Cerebellar nuclear complex (tissue), 1 donor: Measurements from ENCODE around the gene WWOX.

Experiments
- DNase-seq, 2 experiments: peaks; one replicate each; lab custom pipeline; 2025; lab: John Stamatoyannopoulos, UW

The WWOX gene

DNA sequence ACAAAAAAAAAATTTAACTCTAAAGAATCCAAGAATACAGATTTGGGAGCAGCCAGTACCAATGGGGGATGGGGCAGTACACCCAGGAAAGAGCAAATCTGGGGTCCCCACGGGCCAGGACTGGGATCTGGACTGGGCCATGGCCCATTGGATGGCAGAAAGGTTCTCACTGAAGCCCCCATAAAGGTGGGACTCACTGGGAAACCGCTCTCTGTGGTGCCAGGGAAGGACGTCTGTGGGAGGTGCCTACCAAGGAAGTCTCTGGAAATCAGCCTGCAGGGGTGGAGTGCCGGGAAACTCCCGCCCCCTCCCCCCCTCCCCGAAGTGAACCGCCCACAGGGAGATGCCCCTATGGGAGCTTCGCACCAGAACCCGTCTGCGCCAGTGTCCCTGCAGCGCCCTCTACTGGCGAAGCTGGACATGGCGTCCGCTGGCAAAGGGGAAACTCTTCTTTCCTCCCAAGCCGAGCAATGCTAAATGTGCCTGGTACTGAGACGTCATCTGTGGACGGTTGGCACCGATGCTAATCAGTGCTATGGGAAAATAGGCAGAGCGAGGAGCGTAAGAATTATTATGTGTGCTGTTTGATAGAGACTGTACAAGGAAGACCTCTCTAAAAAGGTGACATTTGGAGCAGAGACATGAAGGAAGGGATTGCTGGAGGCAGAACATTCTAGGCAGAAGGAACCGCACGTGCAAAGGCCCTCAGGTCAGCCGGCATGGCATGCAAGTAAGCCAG is 671.1 kb downstream of the WWOX start:
- DNase-seq, result no peak

DNA sequence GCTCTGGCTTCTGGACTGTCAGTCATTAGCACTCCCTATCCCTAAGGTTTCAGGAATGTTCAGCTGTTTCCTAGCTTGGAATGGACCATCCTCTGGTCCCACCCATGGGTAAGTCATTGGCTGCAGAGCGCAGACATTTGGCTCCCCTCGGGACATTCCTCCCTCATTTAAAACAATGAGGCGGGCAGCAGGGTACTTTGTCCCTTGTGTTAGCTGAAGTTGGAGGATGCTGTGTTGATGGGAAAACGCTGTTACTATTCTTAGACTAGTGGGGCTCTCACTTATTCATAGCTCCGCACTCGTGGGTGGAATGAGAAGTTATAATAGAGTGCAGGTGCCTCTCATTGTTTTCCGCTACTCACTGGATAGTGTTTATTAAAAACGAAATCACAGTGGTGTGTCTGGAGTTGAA is 673.8 kb downstream of the WWOX start:
- DNase-seq, result no peak

DNA sequence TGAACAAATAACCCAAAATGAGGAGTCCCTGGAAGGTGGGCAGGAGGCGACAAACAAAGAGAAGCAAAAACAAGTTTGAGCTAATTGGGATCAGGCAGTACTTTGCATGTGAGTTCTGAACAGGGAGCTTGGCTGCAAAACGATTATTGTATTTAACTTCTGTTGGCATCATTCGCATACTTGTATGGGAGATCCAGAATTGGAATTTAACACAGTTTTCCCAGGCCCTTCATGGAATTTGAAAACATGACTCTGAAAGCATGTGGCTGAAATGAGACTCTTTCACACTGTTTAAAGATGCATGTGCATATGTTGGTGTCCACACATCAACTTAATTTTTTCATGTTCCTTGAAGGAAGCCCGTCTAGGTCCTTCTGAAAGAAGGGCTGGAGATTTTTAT is 674.3 kb downstream of the WWOX start:
- DNase-seq, result no peak

DNA sequence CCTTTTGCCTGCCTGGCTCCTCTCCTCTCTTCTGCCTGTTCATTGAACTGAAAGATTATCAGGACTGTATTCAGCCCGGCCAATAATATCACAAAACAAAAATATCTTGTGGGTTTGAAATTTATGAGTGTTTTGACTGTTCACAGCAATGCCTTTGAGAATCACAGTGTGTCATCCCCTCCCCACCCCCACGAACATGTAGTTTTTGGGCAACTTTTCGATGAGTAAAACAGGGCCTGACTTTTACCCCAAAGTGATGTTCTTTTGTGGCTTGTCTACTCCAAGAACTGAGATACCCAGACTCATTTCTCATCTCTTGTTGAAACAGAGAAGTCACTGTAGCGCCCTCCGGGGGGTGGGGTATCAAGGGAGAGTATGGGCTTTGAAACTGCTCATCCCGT is 675.7 kb downstream of the WWOX start:
- DNase-seq, result no peak

DNA sequence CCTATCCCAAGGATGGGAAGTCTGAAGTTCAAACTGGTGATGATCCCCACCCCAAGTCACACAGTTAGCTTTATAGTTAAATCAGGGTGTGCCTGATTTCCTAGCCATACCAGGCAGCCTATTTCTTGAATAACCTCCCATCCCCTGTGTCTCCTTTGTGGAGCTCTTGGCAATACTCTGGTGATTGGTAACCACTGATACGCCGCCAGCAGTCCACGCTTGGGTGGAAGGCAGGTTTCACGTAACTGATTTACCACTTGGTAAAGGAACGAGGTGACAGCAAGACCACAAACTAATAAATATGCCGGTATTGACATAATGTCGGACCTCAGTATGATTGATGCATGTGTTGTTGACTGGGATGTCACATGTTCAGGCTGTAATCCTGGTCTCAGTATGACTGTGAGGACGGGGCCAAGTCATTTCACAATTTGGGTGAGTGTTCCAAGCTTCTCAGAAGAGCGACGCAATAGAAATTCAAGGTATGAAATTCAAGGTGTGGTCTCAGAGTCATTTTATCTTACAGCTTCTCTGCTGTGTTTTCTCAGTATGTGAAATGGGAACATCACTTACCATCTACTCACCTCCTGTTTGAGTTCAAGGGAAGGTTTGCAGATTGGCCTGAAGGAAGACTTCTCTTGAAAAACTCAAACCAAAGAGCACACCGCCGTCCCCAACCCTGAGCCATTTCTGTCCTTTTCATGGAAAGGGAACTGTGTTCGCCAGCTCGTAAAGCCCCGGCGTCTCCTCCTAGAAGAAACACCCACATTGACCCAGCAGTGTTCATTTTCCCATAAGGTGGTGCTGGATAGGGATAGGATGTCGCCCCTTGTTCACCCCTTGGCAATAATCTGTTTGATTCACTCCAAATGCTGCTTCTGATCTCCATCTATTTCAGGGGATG is 678.9 kb downstream of the WWOX start:
- DNase-seq, result no peak

DNA sequence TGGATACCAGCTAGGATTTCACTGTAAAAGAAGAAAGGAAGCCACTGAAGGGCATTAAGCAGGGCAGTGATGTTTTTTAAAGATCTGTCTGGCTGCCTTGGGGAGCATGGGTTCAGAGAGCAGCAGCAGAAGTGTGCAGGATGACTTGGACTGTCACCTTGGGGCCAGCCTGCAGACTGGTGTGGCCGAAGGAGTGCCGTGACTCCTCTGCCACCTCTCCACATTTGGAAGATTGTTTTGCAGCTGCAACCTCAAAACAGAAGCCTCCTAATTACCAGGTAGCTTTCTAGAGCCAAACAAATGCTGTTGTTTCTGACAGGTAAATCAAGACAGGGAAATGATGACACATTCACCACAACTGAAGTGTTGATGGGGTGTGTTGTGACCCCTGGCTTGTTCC is 681.4 kb downstream of the WWOX start:
- DNase-seq, result no peak

DNA sequence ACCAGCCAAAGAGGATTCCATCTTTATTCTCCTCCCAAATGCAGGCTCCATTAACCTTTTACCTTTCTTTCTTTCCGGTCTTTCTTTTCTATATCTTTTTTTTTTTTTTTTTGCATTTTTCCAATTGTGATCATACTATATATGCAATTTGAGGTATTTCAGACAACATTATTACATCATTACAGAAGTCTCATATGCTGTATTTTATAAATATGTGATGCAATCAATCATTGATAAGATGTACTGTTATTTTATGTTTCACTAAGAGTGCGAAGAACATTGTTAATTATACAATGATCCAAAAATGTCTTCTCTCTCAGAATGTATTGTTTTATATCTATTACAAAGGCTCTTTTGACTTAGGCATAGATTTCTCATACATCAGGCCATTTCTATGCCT is 683.1 kb downstream of the WWOX start:
- DNase-seq, result no peak

DNA sequence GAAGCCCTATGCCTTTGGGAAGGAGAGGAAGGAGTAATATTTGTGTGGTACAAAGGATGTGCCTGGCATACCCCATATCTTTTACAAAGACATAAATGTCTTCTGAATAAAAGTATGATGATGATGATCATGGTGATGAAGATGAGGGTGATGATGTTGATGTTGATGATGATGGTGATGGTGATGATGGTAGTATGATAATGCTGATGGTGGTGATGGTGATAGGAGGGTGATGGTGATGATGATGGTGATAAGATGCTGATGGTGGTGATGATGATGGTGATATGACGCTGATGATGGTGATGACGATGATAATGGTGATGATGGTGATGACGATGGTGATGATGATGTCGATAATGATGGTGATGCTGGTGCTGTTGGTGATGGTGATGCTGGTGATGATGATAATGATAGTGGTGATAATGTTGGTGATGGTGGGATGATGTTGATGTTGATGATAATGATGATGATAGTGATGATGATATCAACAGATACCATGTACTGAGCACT is 684.2 kb downstream of the WWOX start:
- DNase-seq, result no peak

DNA sequence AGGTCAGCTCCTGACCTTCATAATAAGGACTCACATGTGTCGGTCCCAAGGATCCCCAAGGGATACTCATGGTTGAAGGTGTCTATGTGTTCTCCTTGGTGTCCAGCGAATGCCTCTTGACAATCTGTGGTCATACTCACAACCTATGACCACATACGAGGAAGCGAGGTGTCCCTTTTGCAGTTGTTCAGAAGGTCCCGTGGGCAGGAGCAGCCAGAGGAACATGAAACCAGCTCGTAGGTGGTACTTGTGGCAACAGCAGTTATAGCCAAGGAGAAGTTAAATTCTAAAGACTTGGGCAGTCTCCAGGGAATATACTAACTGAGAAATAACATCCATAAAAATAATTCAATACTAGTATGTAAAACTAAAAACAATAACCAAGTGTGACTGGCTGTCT is 685.3 kb downstream of the WWOX start:
- DNase-seq, result no peak

DNA sequence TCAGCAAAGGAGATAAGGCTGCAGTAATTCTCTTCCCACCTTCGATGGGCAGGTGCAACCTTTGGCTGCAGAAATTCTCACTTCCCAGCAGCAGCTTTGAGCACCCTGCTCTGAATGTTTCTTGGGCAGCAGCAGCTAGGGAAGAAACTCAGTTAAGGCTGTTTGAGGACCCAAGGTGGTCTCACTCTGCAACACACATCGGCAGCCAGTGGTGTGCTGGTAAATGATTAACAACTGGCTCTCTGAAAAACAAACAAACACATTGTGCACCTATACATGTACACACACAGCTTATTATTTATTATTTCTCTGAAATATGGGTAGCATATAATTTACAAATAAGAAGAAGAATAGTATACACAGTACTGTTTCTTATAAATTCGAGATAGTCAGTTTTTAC is 685.8 kb downstream of the WWOX start:
- no peak for DNase-seq

DNA sequence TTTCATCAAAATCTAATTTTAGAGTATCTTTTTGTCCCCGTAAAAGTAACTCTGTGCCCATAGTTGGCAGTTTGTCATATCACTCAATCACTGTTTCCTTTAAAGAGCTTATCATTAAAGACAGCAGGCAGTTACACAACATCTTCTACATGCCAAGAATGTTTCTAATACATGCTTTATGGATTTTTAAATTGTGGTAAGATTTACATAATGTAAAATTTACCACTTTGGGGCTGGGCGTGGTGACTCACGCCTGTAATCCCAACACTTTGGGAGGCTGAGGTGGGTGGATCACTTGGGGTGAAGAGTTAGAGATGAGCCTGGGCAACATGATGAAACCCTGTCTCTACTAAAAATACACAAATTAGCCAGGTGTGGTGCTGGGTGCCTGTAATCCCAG is 687.2 kb downstream of the WWOX start:
- DNase-seq, result no peak

DNA sequence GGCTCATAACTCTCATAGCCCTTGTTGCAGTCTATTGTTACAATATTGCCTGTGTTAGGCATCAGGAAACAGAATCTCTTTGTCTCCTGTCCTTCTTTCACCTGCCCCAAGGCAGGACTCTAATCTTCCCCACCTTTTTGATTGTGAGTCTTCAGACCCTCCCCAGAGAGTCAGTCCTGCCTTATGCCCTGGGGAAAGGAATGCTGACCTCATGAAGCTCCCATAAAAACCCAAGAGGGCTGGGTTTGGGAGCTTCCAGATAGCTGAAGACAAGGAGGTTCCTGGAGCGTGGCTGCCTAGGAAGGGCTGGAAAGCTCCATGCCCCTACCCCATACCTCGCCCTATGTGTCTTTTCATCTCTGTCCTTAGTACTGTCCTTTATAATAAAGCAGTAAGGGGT is 688.8 kb downstream of the WWOX start:
- DNase-seq, result no peak

DNA sequence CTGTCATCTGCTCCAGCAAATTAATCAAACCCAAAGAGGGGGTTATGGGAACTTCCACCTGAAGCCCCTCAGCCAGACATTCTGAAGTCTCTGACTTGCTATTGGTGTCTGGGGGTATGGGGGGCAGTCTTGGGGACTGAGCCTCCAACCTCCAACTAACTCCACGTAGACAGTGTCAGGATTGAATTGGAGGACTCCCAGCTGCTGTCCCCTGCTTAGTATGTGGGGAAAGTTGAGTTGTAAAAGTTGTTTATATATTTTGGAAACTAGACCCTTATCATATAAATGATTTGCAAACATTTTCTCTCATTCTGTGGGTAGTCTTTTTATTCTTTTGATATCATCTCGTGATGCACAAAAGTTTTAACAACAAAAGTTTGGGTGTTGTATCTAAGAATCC is 689.2 kb downstream of the WWOX start:
- DNase-seq, result no peak

DNA sequence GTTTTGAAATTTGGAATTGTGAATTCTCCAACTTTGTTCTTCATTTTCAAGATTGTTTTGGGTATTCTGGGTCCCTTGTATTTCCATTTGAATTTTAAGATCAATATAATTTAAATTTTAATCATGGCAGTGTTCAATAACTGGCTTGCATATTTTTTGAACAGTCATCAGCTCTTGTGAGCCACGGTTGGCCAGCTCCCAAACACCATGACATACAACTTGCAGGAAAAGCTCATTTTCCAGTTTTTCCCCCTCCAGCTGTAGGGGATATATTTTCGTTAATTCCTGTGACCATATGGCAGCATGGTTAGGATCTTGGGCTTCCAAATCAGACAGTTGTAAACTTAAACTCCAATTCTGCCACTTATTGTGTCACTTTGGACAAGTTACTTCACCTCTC is 690.1 kb downstream of the WWOX start:
- DNase-seq, result no peak

DNA sequence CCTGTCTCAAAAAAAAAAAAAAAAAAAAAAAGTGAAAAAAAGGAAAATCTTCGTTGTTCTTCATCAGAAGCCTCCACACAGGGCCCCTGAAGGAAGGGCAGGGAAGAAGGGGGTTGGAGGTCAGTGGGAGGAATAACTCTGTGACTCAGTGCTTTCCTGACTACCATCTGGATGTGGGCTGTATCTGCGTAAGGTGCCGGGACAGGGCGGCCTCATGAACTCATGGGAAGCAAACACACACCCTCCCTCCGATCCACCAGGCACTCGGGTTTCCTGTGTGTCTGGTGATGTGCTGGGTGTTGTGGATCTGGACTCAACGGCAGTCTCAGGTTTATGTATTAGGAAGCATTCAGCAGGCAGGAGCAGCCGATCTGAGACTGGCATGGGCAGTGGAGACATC is 691.6 kb downstream of the WWOX start:
- DNase-seq, result no peak

DNA sequence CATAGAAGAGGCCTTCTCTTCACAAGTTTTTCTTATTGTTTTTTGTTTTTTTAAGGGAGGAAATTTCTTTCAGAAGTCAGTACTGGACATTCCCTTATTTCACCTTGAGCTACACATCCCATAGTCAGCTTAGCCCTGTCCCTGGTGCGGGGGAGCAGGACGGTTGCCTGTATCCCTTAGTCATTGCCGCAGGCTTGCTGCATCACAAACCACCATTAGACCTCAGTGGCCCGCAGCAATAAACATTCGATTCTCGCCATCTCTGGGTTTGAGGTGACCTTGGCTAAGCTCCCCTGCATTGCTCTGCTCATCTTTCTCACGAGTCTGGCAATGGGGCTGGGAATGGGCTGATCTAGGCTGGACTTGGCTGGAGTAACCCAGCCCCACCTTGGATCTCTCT is 692.5 kb downstream of the WWOX start:
- DNase-seq, result no peak

DNA sequence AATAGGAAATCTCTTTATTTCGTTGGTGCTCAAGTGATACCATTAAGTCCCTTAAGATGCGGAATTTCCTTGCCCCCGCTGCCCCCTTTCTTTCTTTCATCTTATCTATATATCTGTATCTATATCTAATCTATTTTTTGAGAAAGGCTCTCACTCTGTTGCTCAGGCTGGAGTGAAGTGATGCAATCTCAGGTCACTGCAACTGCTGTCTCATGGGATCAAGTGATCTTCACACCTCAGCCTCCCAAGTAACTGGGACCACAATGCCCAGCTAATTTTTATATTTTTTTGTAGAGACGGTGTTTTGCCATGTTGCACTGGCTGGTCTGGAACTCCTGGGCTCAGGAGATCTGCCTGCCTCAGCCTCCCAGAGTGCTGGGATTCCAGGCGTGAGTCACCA is 693.5 kb downstream of the WWOX start:
- DNase-seq, result no peak

DNA sequence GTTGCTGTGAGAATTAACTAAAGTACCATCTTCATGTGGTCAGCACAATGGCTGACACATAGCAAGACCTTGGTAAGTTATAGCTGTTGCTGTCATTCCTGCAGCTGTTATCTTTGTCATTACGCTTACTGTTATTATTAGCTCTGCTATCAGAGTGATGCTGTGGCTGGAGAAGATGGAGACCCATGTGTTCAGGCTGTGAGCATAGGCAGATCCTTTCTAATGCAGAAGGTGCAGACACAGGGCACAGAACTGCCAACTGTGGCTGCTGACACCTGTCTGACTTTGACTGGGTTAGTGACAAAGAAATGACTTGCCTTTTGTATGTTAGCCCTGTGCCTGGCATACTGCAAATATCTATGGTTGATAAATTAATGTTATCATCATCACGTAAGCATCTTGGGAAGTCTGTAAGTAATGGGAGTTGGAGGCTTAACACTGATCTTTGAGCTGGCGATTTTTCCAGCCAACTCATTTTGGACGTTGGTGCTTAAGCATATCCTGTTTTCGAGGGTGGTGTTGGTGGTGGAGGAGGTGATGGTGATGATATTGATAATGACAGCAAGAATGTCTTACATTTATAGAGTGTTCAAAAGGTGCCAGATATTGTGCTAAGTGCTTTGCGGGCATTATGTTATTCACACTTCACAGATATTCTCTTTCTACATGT is 695.3 kb downstream of the WWOX start:
- no peak for DNase-seq

DNA sequence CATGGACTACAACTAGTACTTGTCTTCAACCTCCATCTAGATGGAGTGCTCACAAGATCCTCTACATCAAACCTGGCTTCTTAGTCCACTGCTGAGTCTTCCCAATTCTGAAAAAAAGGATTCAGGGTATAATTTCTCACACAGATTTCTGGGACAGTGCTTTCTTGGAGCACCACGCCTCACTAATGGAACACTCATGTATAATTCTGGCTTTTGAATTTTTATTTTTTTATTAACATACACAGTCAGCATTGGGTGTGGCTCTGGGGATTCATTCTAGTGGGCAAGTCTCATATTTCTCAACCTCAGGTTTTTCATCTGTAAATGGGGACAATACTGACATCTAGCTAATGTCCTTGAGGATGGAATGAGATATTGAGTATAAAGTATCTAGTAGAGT is 696.0 kb downstream of the WWOX start:
- DNase-seq, result no peak

DNA sequence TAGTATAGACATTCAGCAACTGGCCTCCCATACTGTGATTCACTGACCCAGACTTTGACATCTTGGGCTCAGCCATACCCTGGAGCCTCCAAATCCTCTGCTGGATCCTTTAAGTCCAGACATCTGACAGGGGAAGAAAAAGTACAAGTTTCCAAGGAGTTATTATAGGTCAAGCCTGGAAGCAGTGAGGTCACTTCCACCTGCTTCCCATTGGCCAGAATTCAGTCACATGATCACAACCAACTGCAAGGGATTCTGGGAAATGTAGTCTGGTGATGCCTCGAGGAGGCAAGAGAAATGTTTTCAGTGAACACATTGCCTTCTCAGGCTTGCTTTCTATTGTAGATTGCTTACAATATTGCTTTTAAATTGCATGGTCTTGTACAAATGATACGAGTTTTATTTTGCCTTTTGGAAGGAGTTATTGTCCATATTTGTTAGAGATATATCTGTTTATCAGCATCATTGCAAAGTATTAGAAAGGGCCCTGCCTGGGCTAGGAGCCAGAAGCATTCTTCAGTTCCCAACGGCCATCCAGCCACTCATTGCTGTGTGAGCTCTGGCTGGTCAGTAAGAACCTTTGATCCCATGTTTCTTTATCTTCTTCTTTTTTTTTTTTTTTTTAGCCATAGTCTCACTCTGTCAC is 696.9 kb downstream of the WWOX start:
- DNase-seq, result no peak

DNA sequence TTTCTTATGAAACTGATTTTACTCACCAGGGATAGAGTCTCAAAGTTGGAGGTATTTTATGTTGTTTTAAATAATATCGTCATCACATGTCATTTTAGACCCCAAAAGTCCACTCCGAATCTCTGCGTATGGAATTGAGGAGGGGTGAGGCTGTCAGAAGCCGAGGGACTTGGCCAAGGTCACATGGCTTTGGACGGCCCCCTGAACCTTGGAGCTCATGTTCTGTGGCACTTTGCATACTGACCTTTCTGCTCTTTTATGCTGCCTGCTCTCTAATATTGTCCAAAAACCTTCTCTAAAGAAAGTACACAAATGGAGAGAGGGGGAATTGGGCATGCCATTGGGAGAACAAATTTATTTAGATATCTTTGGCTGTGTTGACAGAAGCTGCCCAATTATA is 700.0 kb downstream of the WWOX start:
- no peak for DNase-seq

DNA sequence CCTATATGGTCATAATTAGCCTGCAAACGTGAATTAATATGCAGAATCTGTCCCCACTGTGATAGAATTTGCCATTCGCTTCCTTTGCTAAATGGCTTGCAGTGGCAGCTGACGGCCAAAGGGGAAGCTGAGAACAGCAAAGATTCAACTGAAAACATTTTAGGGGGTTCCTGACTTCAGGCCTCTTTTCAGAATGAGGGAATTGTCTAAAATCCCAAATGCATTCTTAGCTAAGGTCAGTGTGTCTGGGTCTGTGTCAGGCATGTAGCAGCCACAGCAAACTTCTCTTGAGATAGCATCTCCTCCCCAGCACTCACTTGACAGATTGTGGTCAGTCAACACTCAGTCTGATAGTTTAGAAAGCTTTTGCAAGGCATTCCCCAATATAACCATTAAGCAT is 701.1 kb downstream of the WWOX start:
- DNase-seq, result no peak
